Panc1 (cell line): Measurements from ENCODE around the gene UBE2J2.

Source experiments
- CTCF ChIP-seq: fragments of 450-650 bp; IDR thresholded peaks from 2 replicates; pipeline ENCODE4 v1.5.1; 2017; ENCODE audit warnings: mild to moderate bottlenecking
- POLR2AphosphoS5 ChIP-seq: IDR thresholded peaks from 2 replicates; pipeline ENCODE4 v1.6.1; 2012; ENCODE audit warnings: mild to moderate bottlenecking, low read depth, low read length, moderate library complexity
- REST ChIP-seq, 2 experiments: IDR thresholded peaks; 2 replicates each; pipeline ENCODE4 v1.6.1; 2011 to 2012; ENCODE audit warnings: low read depth in 2 of 2, control low read depth in 1 of 2, low read length in 1 of 2, mild to moderate bottlenecking in 1 of 2, moderate library complexity in 1 of 2; ENCODE audit not compliant: insufficient read depth in 1 of 2
- SIN3A ChIP-seq: IDR thresholded peaks from 2 replicates; pipeline ENCODE4 v1.6.1; 2012; ENCODE audit warnings: low read depth, mild to moderate bottlenecking, low read length, moderate library complexity, borderline replicate concordance; ENCODE audit not compliant: insufficient read depth
- TCF7L2 ChIP-seq: IDR thresholded peaks from 2 replicates; pipeline ENCODE4 v1.6.1; 2011; ENCODE audit warnings: mild to moderate bottlenecking, low read depth, low read length, inconsistent platforms

GRCh38 chr1:1242461-1243265, 31.0 kb downstream of the UBE2J2 start:
- TF ChIP-seq POLR2AphosphoS5: no peak
- TF ChIP-seq CTCF: no peak
- TF ChIP-seq TCF7L2: no peak
- no peak for TF ChIP-seq REST (IDR thresholded peaks at IDR 0.05; ENCODE audit: insufficient read depth in 1 of 2, low read depth in 2 of 2, low read length in 1 of 2)
- TF ChIP-seq SIN3A: no peak
